Spleen (tissue), 11 donors: ENCODE data around the gene SCYGR1. TPM values are rescaled to one million over a fixed set of nuclear protein-coding genes. Genes with fewer than 3 reads are reported as not detected.

Experiments
- DNase-seq: peaks from one replicate; pipeline ENCODE4 v3.0.0-alpha.2; 2020
- H3K27ac ChIP-seq, 8 donors: fragments of 200-600 bp; sonication (generic) in 7 of 8; 1 replicate in 4 of 8; 2 replicates in 4 of 8; pipeline versions ENCODE4 v1.5.0 to v1.8.0; 2016 to 2021; ENCODE audit warnings: inconsistent platforms in 4 of 8, mild to moderate bottlenecking in 4 of 8, moderate library complexity in 1 of 8
- H3K27me3 ChIP-seq, 7 donors: fragments of 200-600 bp; sonication (generic) in 6 of 7; replicated peaks in 1 of 7; 1 replicate in 4 of 7; 2 replicates in 3 of 7; pipeline versions ENCODE4 v1.5.0 to v1.8.0; 2016 to 2021; ENCODE audit warnings: inconsistent platforms in 3 of 7, mild to moderate bottlenecking in 1 of 7
- H3K36me3 ChIP-seq, 6 donors: fragments of 200-600 bp; sonication (generic) in 5 of 6; 1 replicate in 4 of 6; 2 replicates in 2 of 6; pipeline versions ENCODE4 v1.5.0 to v1.8.0; 2016 to 2021; ENCODE audit warnings: inconsistent platforms in 2 of 6
- H3K4me1 ChIP-seq, 6 donors: fragments of 200-600 bp; sonication (generic) in 5 of 6; 1 replicate in 3 of 6; 2 replicates in 3 of 6; pipeline versions ENCODE4 v1.5.0 to v1.8.0; 2016 to 2021; ENCODE audit warnings: inconsistent platforms in 3 of 6
- H3K4me3 ChIP-seq, 8 donors: fragments of 200-600 bp; sonication (generic) in 7 of 8; 1 replicate in 4 of 8; 2 replicates in 4 of 8; pipeline versions ENCODE4 v1.5.0 to v1.8.0; 2016 to 2021; ENCODE audit warnings: inconsistent platforms in 4 of 8, mild to moderate bottlenecking in 4 of 8, moderate library complexity in 2 of 8
- H3K9me3 ChIP-seq, 8 donors: fragments of 200-600 bp; sonication (generic) in 7 of 8; 1 replicate in 4 of 8; 2 replicates in 4 of 8; pipeline versions ENCODE4 v1.5.0 to v1.8.0; 2016 to 2021; ENCODE audit warnings: inconsistent platforms in 4 of 8
- POLR2A ChIP-seq, 3 donors: fragments of 450-650 bp; IDR thresholded peaks; one replicate each; pipeline ENCODE4 v1.5.1; 2017; ENCODE audit warnings: antibody characterized with exemption in 3 of 3, mild to moderate bottlenecking in 1 of 3
- POLR2AphosphoS5 ChIP-seq, 3 donors: sonication (generic); formaldehyde crosslinking; IDR thresholded peaks; one replicate each; pipeline ENCODE4 v1.5.1; 2017; ENCODE audit warnings: antibody characterized with exemption in 3 of 3
- WGBS, 5 donors: extraction: QIAGEN DNeasy Blood & Tissue Kit in 3 of 5; methylation state at CpG; one replicate each; pipeline versions ENCODE4 v1.1.5 to v1.1.7; 2013 to 2018; 5-methylcytosine and 5-hydroxymethylcytosine counted together
- intact Hi-C: fragments of 100-400 bp; cut with DNase I; formaldehyde crosslinking; loops from one replicate; pipeline ENCODE4 v1.15.0; 2023; ENCODE audit warnings: low total_unique reads
- polyA plus RNA-seq, 3 donors: library from polyadenylated mRNA; stranded (reverse); fragments of 200-250 nt; gene quantifications; one replicate each; pipeline ENCODE4 v1.2.1, GENCODE V29; 2013
- total RNA-seq, 7 donors: library from RNA; depleted of rRNA in 3 of 7; stranded (reverse); fragments of >200 nt in 3 of 7; fragmentation: NEBNext Ultra II Directional in 4 of 7; extraction: Animal tissue kit (Norgen Biotek cat#: 25700) in 4 of 7; gene quantifications; one replicate each; pipeline versions ENCODE4 v1.1.0 to v1.2.1, GENCODE V29; 2016 to 2021
- TF ChIP-seq, protein P1 (sequence below), 11 experiments: fragments of 200-600 bp in 7 of 11; fragments of 450-650 bp in 4 of 11; sonication (generic) in 4 of 11; IDR thresholded peaks in 8 of 11; conservative IDR thresholded peaks in 3 of 11; 1 replicate in 7 of 11; 2 replicates in 4 of 11; pipeline versions ENCODE4 v1.4.0 to v1.8.0; 2016 to 2021; ENCODE audit warnings: antibody characterized with exemption in 11 of 11, inconsistent platforms in 4 of 11, mild to moderate bottlenecking in 1 of 11
- donor health status: healthy with polysubstance abuse.
- donor health status: DM: no; HTN: no; CAD: no; lungs with moderate emphysema.
- donor health status: DM: no; HTN: no; CAD: no.
- donor health status: Bipolar disorder and iron deficiency.
- donor health status: healthy.
- donor health status: DM: no; HTN: no; CAD: no.
- donor health status: DM: yes; HTN: yes; CAD: no.

The SCYGR1 gene
- total and polyA plus RNA-seq, 10 donors = not detected

DNA sequence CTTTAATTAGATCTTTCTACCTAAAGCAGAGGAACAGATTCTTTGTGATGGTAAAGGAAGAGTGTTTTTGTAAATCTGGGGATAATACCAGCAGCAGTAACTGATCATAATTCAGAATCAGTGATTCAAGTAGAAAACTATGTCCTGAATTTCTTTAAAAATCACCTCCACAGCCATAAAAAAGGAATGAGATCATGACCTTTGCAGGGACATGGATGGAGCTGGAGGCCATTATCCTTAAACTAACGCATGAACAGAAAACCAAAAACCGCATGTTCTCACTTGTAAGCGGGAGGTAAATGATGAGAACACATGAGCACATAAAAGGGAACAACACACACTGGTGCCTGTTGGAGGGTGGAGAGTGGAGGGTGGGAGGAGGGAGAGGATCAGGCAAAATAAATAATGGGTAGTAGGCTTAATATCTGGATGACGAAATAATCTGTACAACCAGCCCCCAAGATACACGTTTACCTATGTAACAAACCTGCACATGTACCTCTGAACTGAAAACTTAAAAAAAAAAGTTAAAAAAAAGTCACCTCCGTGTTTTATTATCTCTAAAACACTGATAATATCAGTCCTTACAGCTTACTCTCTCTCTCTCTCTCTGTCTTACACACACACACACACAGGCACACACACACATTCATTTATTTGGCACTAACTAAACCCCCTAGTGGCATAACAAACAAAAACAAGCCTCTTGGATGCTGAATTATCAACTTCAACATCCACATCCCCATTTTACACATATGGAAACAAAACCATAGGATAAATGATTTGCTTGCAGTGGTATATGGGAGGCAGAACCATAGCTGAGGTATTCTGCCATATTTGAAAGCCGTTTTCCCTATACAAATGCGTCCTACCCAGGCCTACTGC lies 10.0 kb downstream of the SCYGR1 start:
- DNase-seq = no peak
- H3K9me3 ChIP-seq = no peaks in the 10 kb centered on the region
- no peaks in the 10 kb centered on the region for H3K4me1 ChIP-seq
- no peak overlapping the region for H3K4me3 ChIP-seq
- TF ChIP-seq POLR2AphosphoS5 (IDR thresholded peaks at IDR 0.05) (no peak), POLR2A (IDR thresholded peaks at IDR 0.05) (no peak)
- TF ChIP-seq, protein P1, sequence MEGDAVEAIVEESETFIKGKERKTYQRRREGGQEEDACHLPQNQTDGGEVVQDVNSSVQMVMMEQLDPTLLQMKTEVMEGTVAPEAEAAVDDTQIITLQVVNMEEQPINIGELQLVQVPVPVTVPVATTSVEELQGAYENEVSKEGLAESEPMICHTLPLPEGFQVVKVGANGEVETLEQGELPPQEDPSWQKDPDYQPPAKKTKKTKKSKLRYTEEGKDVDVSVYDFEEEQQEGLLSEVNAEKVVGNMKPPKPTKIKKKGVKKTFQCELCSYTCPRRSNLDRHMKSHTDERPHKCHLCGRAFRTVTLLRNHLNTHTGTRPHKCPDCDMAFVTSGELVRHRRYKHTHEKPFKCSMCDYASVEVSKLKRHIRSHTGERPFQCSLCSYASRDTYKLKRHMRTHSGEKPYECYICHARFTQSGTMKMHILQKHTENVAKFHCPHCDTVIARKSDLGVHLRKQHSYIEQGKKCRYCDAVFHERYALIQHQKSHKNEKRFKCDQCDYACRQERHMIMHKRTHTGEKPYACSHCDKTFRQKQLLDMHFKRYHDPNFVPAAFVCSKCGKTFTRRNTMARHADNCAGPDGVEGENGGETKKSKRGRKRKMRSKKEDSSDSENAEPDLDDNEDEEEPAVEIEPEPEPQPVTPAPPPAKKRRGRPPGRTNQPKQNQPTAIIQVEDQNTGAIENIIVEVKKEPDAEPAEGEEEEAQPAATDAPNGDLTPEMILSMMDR (IDR thresholded peaks at IDR 0.05 in 8 of 11, conservative IDR thresholded peaks at IDR 0.05 in 3 of 11) = no peak
- H3K27ac ChIP-seq = no peak overlapping the region
- intact Hi-C loops = no loop called here
- 77 to 89% (median 84%) methylated on average over 8 of the region's 8 CpGs for WGBS, 5 donors
- H3K36me3 ChIP-seq = no peaks in the 10 kb centered on the region
- H3K27me3 ChIP-seq = no peaks in the 10 kb centered on the region

- TF ChIP-seq POLR2AphosphoS5 (IDR thresholded peaks at IDR 0.05) (no peak), POLR2A (IDR thresholded peaks at IDR 0.05) (no peak)
- TF ChIP-seq, protein P1 (IDR thresholded peaks at IDR 0.05 in 8 of 11, conservative IDR thresholded peaks at IDR 0.05 in 3 of 11) = no peak
Measured at GRCh38 chr2:227376656-227377396, 10.9 kb downstream of the SCYGR1 start.

DNA sequence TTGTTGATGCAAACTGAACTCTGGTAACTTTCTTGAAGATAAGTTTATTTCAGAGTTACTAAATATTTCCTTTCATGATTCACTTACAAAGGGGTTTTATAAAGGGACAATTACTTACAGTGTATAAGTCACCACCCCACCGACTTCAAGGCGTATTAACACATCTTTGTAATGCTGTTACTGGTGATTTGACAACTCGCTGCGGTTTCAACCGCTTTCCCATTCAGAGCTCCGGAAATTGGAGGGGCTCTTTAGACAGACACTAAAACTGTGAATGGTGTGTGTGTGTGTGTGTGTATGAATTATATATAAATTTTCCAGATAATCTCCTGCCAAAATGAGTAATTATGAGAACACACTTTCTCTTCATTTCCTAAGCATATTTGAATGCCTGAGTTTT lies 13.6 kb downstream of the SCYGR1 start:
- Histone ChIP-seq H3K9me3 (no peaks in the 10 kb centered on the region), H3K4me1 (peaks cover 0 to 18% (median 0%) of the 10 kb centered on the region in 6 donors)
- 57 to 77% (median 66%) methylated on average over 6 of the region's 6 CpGs for WGBS, 5 donors

More at GRCh38 chr2:227376656-227377396, 10.9 kb downstream of the SCYGR1 start:
- Histone ChIP-seq H3K4me3 (no peak overlapping the region), H3K27me3 (no peaks in the 10 kb centered on the region), H3K27ac (no peak overlapping the region), H3K36me3 (no peaks in the 10 kb centered on the region), H3K9me3 (no peaks in the 10 kb centered on the region), H3K4me1 (no peaks in the 10 kb centered on the region)
- no peak for DNase-seq
- intact Hi-C loops = no loop called here
- 74 to 87% (median 77%) methylated on average over 9 of the region's 9 CpGs for WGBS, 5 donors

More for the DNA sequence above, 13.6 kb downstream of the SCYGR1 start:
- no peaks in the 10 kb centered on the region for H3K36me3 ChIP-seq
- no peak for DNase-seq
- TF ChIP-seq, protein P1 (IDR thresholded peaks at IDR 0.05 in 8 of 11, conservative IDR thresholded peaks at IDR 0.05 in 3 of 11) = no peak
- no peak for TF ChIP-seq POLR2A (IDR thresholded peaks at IDR 0.05)
- no peak for TF ChIP-seq POLR2AphosphoS5 (IDR thresholded peaks at IDR 0.05)
- H3K4me3 ChIP-seq = no peak overlapping the region
- no peak overlapping the region for H3K27ac ChIP-seq
- H3K27me3 ChIP-seq = no peaks in the 10 kb centered on the region
- intact Hi-C loops = no loop called here
